Measurements from ENCODE around the gene OTOG. TPM values are rescaled to one million over a fixed set of nuclear protein-coding genes. Genes with fewer than 3 reads are reported as not detected.

The OTOG gene
- total and polyA plus RNA-seq, 2 donors (not counting 1 experiment from before 2014, with no cell fraction given), result not detected

DNA sequence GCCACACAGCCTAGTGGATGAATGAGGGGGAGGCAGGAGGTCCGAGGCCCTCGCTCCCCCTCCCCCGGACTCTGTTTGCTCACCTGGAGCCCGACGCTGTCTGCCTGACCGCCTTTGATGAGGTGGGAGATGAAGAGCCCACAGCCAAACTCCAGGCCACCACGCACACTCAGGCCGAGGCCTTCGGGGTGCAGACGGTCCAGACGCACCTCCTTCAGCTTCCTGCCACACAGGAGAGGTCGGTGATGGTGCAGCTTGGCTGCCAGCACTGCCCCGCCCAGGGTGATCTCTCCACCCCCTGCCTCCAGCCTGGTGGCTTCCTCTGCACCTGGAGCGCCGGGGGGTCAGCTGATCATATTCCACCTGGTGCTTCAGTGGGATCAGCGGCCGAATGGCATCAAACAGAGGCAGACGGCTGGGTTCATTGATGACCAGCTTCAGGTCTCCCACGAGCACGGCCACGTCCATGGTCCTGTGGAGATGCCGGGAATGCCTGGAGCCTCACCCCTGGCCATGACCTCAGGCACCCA is 15.9 kb upstream of the OTOG start:
- no peaks in the 10 kb centered on the region for H3K27me3 ChIP-seq (replicated peaks in 1 of 4; ENCODE audit: control extremely low read depth in 1 of 4, control insufficient read depth in 3 of 4, insufficient read depth in 4 of 4, low read length in 3 of 4)
- CTCF ChIA-PET, result interaction anchor here (0.8 kb wide), 1 partner anchor 148 kb away, joined by 3 read pairs; no protein-coding TSS in a partner anchor

DNA sequence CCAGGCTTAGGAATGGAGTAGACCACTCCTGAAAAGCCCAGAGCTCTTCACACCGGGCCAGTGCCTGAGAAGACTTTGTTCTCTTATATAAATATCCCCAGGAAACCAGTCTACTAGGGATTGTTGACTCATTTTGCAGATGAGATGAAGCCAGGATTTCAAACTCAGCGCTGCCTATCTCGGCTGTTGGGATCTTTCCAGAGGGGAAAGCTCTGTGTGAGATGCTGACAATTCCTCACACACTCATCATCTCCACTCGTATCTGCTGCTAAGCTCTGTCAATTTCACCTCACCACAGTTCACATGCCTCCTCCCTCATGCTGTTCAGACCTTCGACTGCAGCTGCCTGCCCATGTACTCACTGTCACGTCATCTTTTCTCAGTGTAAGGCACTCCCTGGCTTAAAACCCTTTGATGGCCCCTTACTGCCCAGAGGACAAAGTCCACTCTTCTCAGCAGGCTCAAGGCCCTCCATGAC is 15.4 kb upstream of the OTOG start:
- no peaks in the 10 kb centered on the region for H3K4me1 Mint-ChIP-seq
- no peak overlapping the region for H3K4me3 Mint-ChIP-seq
- no peak overlapping the region for H3K4me3 ChIP-seq (ENCODE audit: control extremely low read depth in 1 of 5, extremely low read depth in 1 of 5, insufficient read depth in 1 of 5, low read depth in 2 of 5, low read length in 4 of 5)
- no peaks in the 10 kb centered on the region for H3K79me2 ChIP-seq (ENCODE audit: control insufficient read depth, insufficient read depth, low read length)
- no peak overlapping the region for H3K9ac ChIP-seq (ENCODE audit: low read length)
- TF ChIP-seq EZH2 (IDR thresholded peaks at IDR 0.05; ENCODE audit: borderline replicate concordance, insufficient read depth, low read depth, low read length, poor library complexity, severe bottlenecking), result no peak
- TF ChIP-seq, protein P1, sequence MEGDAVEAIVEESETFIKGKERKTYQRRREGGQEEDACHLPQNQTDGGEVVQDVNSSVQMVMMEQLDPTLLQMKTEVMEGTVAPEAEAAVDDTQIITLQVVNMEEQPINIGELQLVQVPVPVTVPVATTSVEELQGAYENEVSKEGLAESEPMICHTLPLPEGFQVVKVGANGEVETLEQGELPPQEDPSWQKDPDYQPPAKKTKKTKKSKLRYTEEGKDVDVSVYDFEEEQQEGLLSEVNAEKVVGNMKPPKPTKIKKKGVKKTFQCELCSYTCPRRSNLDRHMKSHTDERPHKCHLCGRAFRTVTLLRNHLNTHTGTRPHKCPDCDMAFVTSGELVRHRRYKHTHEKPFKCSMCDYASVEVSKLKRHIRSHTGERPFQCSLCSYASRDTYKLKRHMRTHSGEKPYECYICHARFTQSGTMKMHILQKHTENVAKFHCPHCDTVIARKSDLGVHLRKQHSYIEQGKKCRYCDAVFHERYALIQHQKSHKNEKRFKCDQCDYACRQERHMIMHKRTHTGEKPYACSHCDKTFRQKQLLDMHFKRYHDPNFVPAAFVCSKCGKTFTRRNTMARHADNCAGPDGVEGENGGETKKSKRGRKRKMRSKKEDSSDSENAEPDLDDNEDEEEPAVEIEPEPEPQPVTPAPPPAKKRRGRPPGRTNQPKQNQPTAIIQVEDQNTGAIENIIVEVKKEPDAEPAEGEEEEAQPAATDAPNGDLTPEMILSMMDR (IDR thresholded peaks at IDR 0.05), result no peak
- WGBS (ENCODE audit: insufficient coverage), result 79% methylated on average over 5 of the region's 6 CpGs
- intact Hi-C loops (cut with micrococcal nuclease), result no loop called here
- H3K36me3 ChIP-seq (replicated peaks in 1 of 2; ENCODE audit: control extremely low read depth in 1 of 2, control insufficient read depth in 1 of 2, extremely low read depth in 1 of 2, insufficient read depth in 2 of 2, low read length in 1 of 2), result no peaks in the 10 kb centered on the region
- no peak overlapping the region for H3K4me2 ChIP-seq (replicated peaks; ENCODE audit: low read depth, low read length, poor library complexity, severe bottlenecking)
- H3K4me1 ChIP-seq (ENCODE audit: control insufficient read depth in 2 of 2, insufficient read depth in 2 of 2, low read length in 2 of 2), result no peaks in the 10 kb centered on the region
- ChIA-PET CTCF (interaction anchor here (0.8 to 0.9 kb wide), 2 partner anchors 11 to 148 kb away, joined by 3 read pairs; no protein-coding TSS in a partner anchor), POLR2A (no interaction called here)
- no peak overlapping the region for H3K27ac ChIP-seq (ENCODE audit: low read length in 2 of 2)
- H3K9me3 Mint-ChIP-seq (ENCODE audit: insufficient read depth), result no peaks in the 10 kb centered on the region
- H3K27ac Mint-ChIP-seq, result no peak overlapping the region
- DNase-seq, result no peak
- no peaks in the 10 kb centered on the region for H4K20me1 ChIP-seq (ENCODE audit: control insufficient read depth, insufficient read depth, low read length, poor library complexity, severe bottlenecking)
- H3K27me3 Mint-ChIP-seq, result peaks cover 7% of the 10 kb centered on the region
- no peak overlapping the region for H2AFZ ChIP-seq (ENCODE audit: insufficient read depth, low read depth, low read length, poor library complexity, severe bottlenecking)
- H3K9me3 ChIP-seq (ENCODE audit: control extremely low read depth in 1 of 3, control insufficient read depth in 2 of 3, insufficient read depth in 1 of 3, low read length in 2 of 3), result no peaks in the 10 kb centered on the region
- ATAC-seq (ENCODE audit: low read depth), result no peak
- H3K27me3 ChIP-seq (replicated peaks in 1 of 4; ENCODE audit: control extremely low read depth in 1 of 4, control insufficient read depth in 3 of 4, insufficient read depth in 4 of 4, low read length in 3 of 4), result no peaks in the 10 kb centered on the region

More for the DNA sequence above, 15.9 kb upstream of the OTOG start:
- no peak for ATAC-seq (ENCODE audit: low read depth)
- 88% methylated on average over 22 of the region's 22 CpGs for WGBS (ENCODE audit: insufficient coverage)
- no peak overlapping the region for H3K4me3 Mint-ChIP-seq
- POLR2A ChIA-PET, result no interaction called here
- H3K9me3 ChIP-seq (ENCODE audit: control extremely low read depth in 1 of 3, control insufficient read depth in 2 of 3, insufficient read depth in 1 of 3, low read length in 2 of 3), result no peaks in the 10 kb centered on the region
- TF ChIP-seq, protein P1 (IDR thresholded peaks at IDR 0.05), result no peak
- TF ChIP-seq EZH2 (IDR thresholded peaks at IDR 0.05; ENCODE audit: borderline replicate concordance, insufficient read depth, low read depth, low read length, poor library complexity, severe bottlenecking), result no peak
- H3K4me2 ChIP-seq (replicated peaks; ENCODE audit: low read depth, low read length, poor library complexity, severe bottlenecking), result no peak overlapping the region
- H3K4me1 Mint-ChIP-seq, result no peaks in the 10 kb centered on the region
- no peak overlapping the region for H2AFZ ChIP-seq (ENCODE audit: insufficient read depth, low read depth, low read length, poor library complexity, severe bottlenecking)
- no peak for DNase-seq
- no peak overlapping the region for H3K27ac ChIP-seq (ENCODE audit: low read length in 2 of 2)
- H3K27me3 Mint-ChIP-seq, result peaks cover 8% of the 10 kb centered on the region
- no peaks in the 10 kb centered on the region for H3K4me1 ChIP-seq (ENCODE audit: control insufficient read depth in 2 of 2, insufficient read depth in 2 of 2, low read length in 2 of 2)
- H3K36me3 ChIP-seq (replicated peaks in 1 of 2; ENCODE audit: control extremely low read depth in 1 of 2, control insufficient read depth in 1 of 2, extremely low read depth in 1 of 2, insufficient read depth in 2 of 2, low read length in 1 of 2), result no peaks in the 10 kb centered on the region
- H3K4me3 ChIP-seq (ENCODE audit: control extremely low read depth in 1 of 5, extremely low read depth in 1 of 5, insufficient read depth in 1 of 5, low read depth in 2 of 5, low read length in 4 of 5), result no peak overlapping the region
- no peak overlapping the region for H3K27ac Mint-ChIP-seq
- H4K20me1 ChIP-seq (ENCODE audit: control insufficient read depth, insufficient read depth, low read length, poor library complexity, severe bottlenecking), result no peaks in the 10 kb centered on the region
- intact Hi-C loops (cut with micrococcal nuclease), result no loop called here
- no peaks in the 10 kb centered on the region for H3K9me3 Mint-ChIP-seq (ENCODE audit: insufficient read depth)
- H3K79me2 ChIP-seq (ENCODE audit: control insufficient read depth, insufficient read depth, low read length), result no peaks in the 10 kb centered on the region
- no peak overlapping the region for H3K9ac ChIP-seq (ENCODE audit: low read length)
